ENCODE measurements around the gene KRTAP2-4.
"Not testable (repeated sequence)": the region's sequence is repeated elsewhere in the genome, so short reads cannot be mapped to it uniquely, and the experiment has no call there.

KRTAP2-4 gene

GRCh38 chr17:41040783-41041571 lies 24.7 kb downstream of the KRTAP2-4 start, which contains the start of gene KRTAP1-1:
Gene KRTAP1-1 (minus strand): TSS chr17:41041450. CDS start chr17:41041397, 53 bp downstream.
- TF ChIP-seq SIN3A (IDR thresholded peaks at IDR 0.05; ENCODE audit: borderline replicate concordance, insufficient read depth, low read length); POLR2AphosphoS5 (IDR thresholded peaks at IDR 0.05; ENCODE audit: low read depth, low read length); TAF1 (IDR thresholded peaks at IDR 0.05; ENCODE audit: borderline replicate concordance, insufficient read depth, low read length): not testable (repeated sequence)

- TF ChIP-seq REST (IDR thresholded peaks at IDR 0.05; ENCODE audit: insufficient read depth in 1 of 2, low read depth in 2 of 2, low read length in 2 of 2): no peak
- TF ChIP-seq SIN3A (IDR thresholded peaks at IDR 0.05; ENCODE audit: borderline replicate concordance, insufficient read depth, low read length): no peak
- no peak for TF ChIP-seq POLR2AphosphoS5 (IDR thresholded peaks at IDR 0.05; ENCODE audit: low read depth, low read length)
- TF ChIP-seq TAF1 (IDR thresholded peaks at IDR 0.05; ENCODE audit: borderline replicate concordance, insufficient read depth, low read length): no peak
- TF ChIP-seq FOXP2 (optimal IDR thresholded peaks at IDR 0.05; ENCODE audit: borderline replicate concordance, extremely low read depth, extremely low read length, insufficient read depth): no peak
Measured at GRCh38 chr17:41037853-41038350, 27.8 kb downstream of the KRTAP2-4 start.

- TF ChIP-seq POLR2AphosphoS5 (IDR thresholded peaks at IDR 0.05; ENCODE audit: low read depth, low read length); REST (IDR thresholded peaks at IDR 0.05; ENCODE audit: insufficient read depth in 1 of 2, low read depth in 2 of 2, low read length in 2 of 2); SIN3A (IDR thresholded peaks at IDR 0.05; ENCODE audit: borderline replicate concordance, insufficient read depth, low read length): not testable (repeated sequence)
Measured at GRCh38 chr17:41034346-41034935, 31.2 kb downstream of the KRTAP2-4 start, which contains the start of gene KRTAP1-3. Gene KRTAP1-3 (minus strand): TSS chr17:41034874. CDS start chr17:41034821, 53 bp downstream.

GRCh38 chr17:41029633-41030245 lies 35.9 kb downstream of the KRTAP2-4 start, which contains the start of gene KRTAP1-4:
Gene KRTAP1-4 (minus strand): TSS chr17:41030195. CDS start chr17:41030078, 117 bp downstream.
- TF ChIP-seq POLR2AphosphoS5 (IDR thresholded peaks at IDR 0.05; ENCODE audit: low read depth, low read length): no peak

- no peak for TF ChIP-seq POLR2AphosphoS5 (IDR thresholded peaks at IDR 0.05; ENCODE audit: low read depth, low read length)
- TF ChIP-seq REST (IDR thresholded peaks at IDR 0.05; ENCODE audit: insufficient read depth in 1 of 2, low read depth in 2 of 2, low read length in 2 of 2): no peak
- TF ChIP-seq FOXP2 (optimal IDR thresholded peaks at IDR 0.05; ENCODE audit: borderline replicate concordance, extremely low read depth, extremely low read length, insufficient read depth): no peak
Measured at GRCh38 chr17:41026715-41027471, 38.8 kb downstream of the KRTAP2-4 start, which contains the start of gene KRTAP1-5. Gene KRTAP1-5 (minus strand): TSS chr17:41027208. CDS start chr17:41027155, 53 bp downstream.

Measured in PFSK-1 (cell line).